GM19372 (cell line): ENCODE results near the gene PTPRT.
"Not testable (repeated sequence)": the region's sequence is repeated elsewhere in the genome, so short reads cannot be mapped to it uniquely, and the experiment has no call there.

Source experiments
- ATAC-seq: cut with Tn5 transposase; IDR thresholded peaks from one replicate; pipeline ENCODE4 v1.9.1; 2021; ENCODE audit warnings: mild to moderate bottlenecking, low read depth, moderate library complexity; ENCODE audit not compliant: unreplicated experiment

The PTPRT gene

GRCh38 chr20:42924215-42924614 lies 265.5 kb downstream of the PTPRT start:
- no peak for ATAC-seq

- no peak for ATAC-seq
Measured at GRCh38 chr20:42923348-42923918, 266.3 kb downstream of the PTPRT start.

GRCh38 chr20:42920776-42921175 lies 268.9 kb downstream of the PTPRT start:
- ATAC-seq = no peak

- ATAC-seq = no peak
Measured at GRCh38 chr20:42919316-42919715, 270.4 kb downstream of the PTPRT start.

GRCh38 chr20:42915081-42915480 lies 274.6 kb downstream of the PTPRT start:
- ATAC-seq = no peak

- ATAC-seq = no peak
Measured at GRCh38 chr20:42914302-42914701, 275.4 kb downstream of the PTPRT start.

GRCh38 chr20:42910808-42911207 lies 278.9 kb downstream of the PTPRT start:
- not testable (repeated sequence) for ATAC-seq

- ATAC-seq = no peak
Measured at GRCh38 chr20:42907730-42908129, 282.0 kb downstream of the PTPRT start.

- no peak for ATAC-seq
Measured at GRCh38 chr20:42906120-42906519, 283.6 kb downstream of the PTPRT start.

GRCh38 chr20:42902509-42902908 lies 287.2 kb downstream of the PTPRT start:
- no peak for ATAC-seq

GRCh38 chr20:42901689-42902440 lies 287.8 kb downstream of the PTPRT start:
- no peak for ATAC-seq

GRCh38 chr20:42900764-42901163 lies 288.9 kb downstream of the PTPRT start:
- not testable (repeated sequence) for ATAC-seq

GRCh38 chr20:42895020-42895419 lies 294.7 kb downstream of the PTPRT start:
- no peak for ATAC-seq

GRCh38 chr20:42894483-42894882 lies 295.2 kb downstream of the PTPRT start:
- ATAC-seq = no peak

GRCh38 chr20:42889517-42889916 lies 300.2 kb downstream of the PTPRT start:
- no peak for ATAC-seq

GRCh38 chr20:42887281-42887680 lies 302.4 kb downstream of the PTPRT start:
- ATAC-seq = no peak

GRCh38 chr20:42886801-42887200 lies 302.9 kb downstream of the PTPRT start:
- ATAC-seq = no peak

GRCh38 chr20:42886046-42886445 lies 303.7 kb downstream of the PTPRT start:
- ATAC-seq = no peak

- no peak for ATAC-seq
Measured at GRCh38 chr20:42875581-42875980, 314.1 kb downstream of the PTPRT start.

- no peak for ATAC-seq
Measured at GRCh38 chr20:42873259-42873658, 316.4 kb downstream of the PTPRT start.

GRCh38 chr20:42864116-42864515 lies 325.6 kb downstream of the PTPRT start:
- ATAC-seq = no peak

GRCh38 chr20:42862446-42862845 lies 327.3 kb downstream of the PTPRT start:
- ATAC-seq = no peak
